ENCODE data around the gene PIP5K1B.

- TF ChIP-seq POLR2A (IDR thresholded peaks at IDR 0.05; ENCODE audit: low read depth, low read length) (no peak), POLR2AphosphoS5 (IDR thresholded peaks at IDR 0.05; ENCODE audit: low read depth, low read length) (no peak), TAF1 (IDR thresholded peaks at IDR 0.05; ENCODE audit: borderline replicate concordance, low read depth, low read length) (no peak)
Measured at GRCh38 chr9:68999393-69000105, 294.5 kb downstream of the PIP5K1B start.
